K562 (cell line): ENCODE data around the gene FBLIM1. TPM values are rescaled to one million over a fixed set of nuclear protein-coding genes. Genes with fewer than 3 reads are reported as not detected.

Source experiments
- CBX1 ChIP-seq: sonication (generic); IDR thresholded peaks from 2 replicates; pipeline ENCODE4 v1.6.1; 2016; ENCODE audit warnings: antibody characterized with exemption, low read depth, mild to moderate bottlenecking
- CCNT2 ChIP-seq: IDR thresholded peaks from 2 replicates; pipeline ENCODE4 v1.6.1; 2011; ENCODE audit warnings: borderline replicate concordance, low read depth, mild to moderate bottlenecking, moderate library complexity, mixed read lengths, low read length; ENCODE audit not compliant: insufficient read length; ENCODE audit errors: extremely low read depth
- CTCF ChIP-seq, 3 experiments: IDR thresholded peaks in 2 of 3; conservative IDR thresholded peaks in 1 of 3; 2 replicates each; pipeline ENCODE4 v1.5.1; 2011 to 2012; ENCODE audit warnings: low read length in 3 of 3, mild to moderate bottlenecking in 3 of 3, control low read depth in 2 of 3, improper control_type of control experiment in 1 of 3, inconsistent platforms in 1 of 3, low read depth in 1 of 3, mixed read lengths in 1 of 3, moderate library complexity in 1 of 3; ENCODE audit not compliant: insufficient read depth in 2 of 3
- ETV6 ChIP-seq, 3 experiments: fragments of 150-350 bp in 1 of 3; sonication (generic) in 1 of 3; formaldehyde crosslinking in 1 of 3; IDR thresholded peaks; 2 replicates each; pipeline versions ENCODE4 v1.6.1 to v1.8.0; 2014 to 2022; ENCODE audit warnings: borderline replicate concordance in 2 of 3, low read depth in 2 of 3, antibody characterized with exemption in 1 of 3, low read length in 1 of 3, mild to moderate bottlenecking in 1 of 3, missing genetic modification reagents in 1 of 3
- HBP1 ChIP-seq: fragments of 450-650 bp; formaldehyde crosslinking; IDR thresholded peaks from 2 replicates; pipeline ENCODE4 v1.4.0; 2022; ENCODE audit warnings: missing genetic modification characterization
- MXD1 ChIP-seq: fragments of 250-450 bp; sonication (Bioruptor Pico); IDR thresholded peaks from 2 replicates; pipeline ENCODE4 v1.8.0; 2021; ENCODE audit warnings: borderline replicate concordance, mild to moderate bottlenecking, moderate library complexity; ENCODE audit not compliant: poor library complexity, severe bottlenecking
- NFE2 ChIP-seq: IDR thresholded peaks from 2 replicates; pipeline ENCODE4 v1.6.1; 2014; ENCODE audit warnings: antibody characterized with exemption, low read depth
- PCBP1 ChIP-seq: fragments of 200-400 bp; formaldehyde crosslinking; IDR thresholded peaks from 2 replicates; pipeline ENCODE4 v1.6.1; 2018; ENCODE audit warnings: mild to moderate bottlenecking, low read depth, low read length; ENCODE audit not compliant: poor library complexity, severe bottlenecking
- RFX1 ChIP-seq: fragments of 450-650 bp; IDR thresholded peaks from 2 replicates; pipeline ENCODE4 v1.6.1; 2016; ENCODE audit warnings: mild to moderate bottlenecking, moderate library complexity
- SAFB ChIP-seq: fragments of 200-400 bp; formaldehyde crosslinking; IDR thresholded peaks from 2 replicates; pipeline ENCODE4 v1.6.1; 2017; ENCODE audit warnings: low read depth, low read length, borderline replicate concordance
- SMAD2 ChIP-seq: fragments of 150-350 bp; IDR thresholded peaks from 2 replicates; pipeline ENCODE4 v1.6.1; 2014; ENCODE audit warnings: low read depth, mild to moderate bottlenecking, low read length
- SMAD3 ChIP-seq: fragments of 450-650 bp; formaldehyde crosslinking; conservative IDR thresholded peaks from 2 replicates; pipeline ENCODE4 v1.4.0; 2020; ENCODE audit warnings: mild to moderate bottlenecking
- SP2 ChIP-seq: IDR thresholded peaks from 2 replicates; pipeline ENCODE4 v1.6.1; 2011; ENCODE audit warnings: mild to moderate bottlenecking, low read depth, low read length, moderate library complexity; ENCODE audit not compliant: poor library complexity, severe bottlenecking; ENCODE audit errors: extremely low read depth
- TFAM ChIP-seq: fragments of 250-450 bp; sonication (Bioruptor Pico); conservative IDR thresholded peaks from 2 replicates; pipeline ENCODE4 v1.5.0; 2021; ENCODE audit warnings: mild to moderate bottlenecking, moderate library complexity
- THRB ChIP-seq: fragments of 450-650 bp; formaldehyde crosslinking; conservative IDR thresholded peaks from 2 replicates; pipeline ENCODE4 v1.4.0; 2022; ENCODE audit warnings: mild to moderate bottlenecking, missing genetic modification characterization
- ZBED1 ChIP-seq: IDR thresholded peaks from 2 replicates; pipeline ENCODE4 v1.6.1; 2014
- ZNF124 ChIP-seq: sonication (generic); formaldehyde crosslinking; IDR thresholded peaks from 2 replicates; pipeline ENCODE4 v1.8.1; 2022; ENCODE audit warnings: missing genetic modification reagents
- ZNF589 ChIP-seq: fragments of 200-800 bp; sonication (Bioruptor generic); IDR thresholded peaks from 2 replicates; pipeline ENCODE4 v1.6.1; 2016; ENCODE audit warnings: low read depth, missing genetic modification characterization, missing compliant biosample characterization
- ZNF639 ChIP-seq, 2 experiments: fragments of 200-800 bp in 1 of 2; sonication (Bioruptor generic) in 1 of 2; sonication (generic) in 1 of 2; formaldehyde crosslinking in 1 of 2; IDR thresholded peaks in 1 of 2; conservative IDR thresholded peaks in 1 of 2; 2 replicates each; pipeline versions ENCODE4 v1.5.0 to v1.6.1; 2016 to 2020; ENCODE audit warnings: missing compliant biosample characterization in 1 of 2, missing genetic modification characterization in 1 of 2, missing genetic modification reagents in 1 of 2
- ZZZ3 ChIP-seq: fragments of 450-650 bp; IDR thresholded peaks from 2 replicates; pipeline ENCODE4 v1.6.1; 2016; ENCODE audit warnings: antibody characterized with exemption, mild to moderate bottlenecking, moderate library complexity
- polyA plus RNA-seq, 8 experiments: library from polyadenylated mRNA; depleted of rRNA in 4 of 8; stranded (reverse) in 5 of 8; unstranded in 3 of 8; fragments of >200 nt; fragmentation: Nextera tagmentation in 2 of 8; fragmentation: Illumina TruSeq in 1 of 8; extraction: Ambion mirVana in 2 of 8; extraction: Trizol in 1 of 8; gene quantifications; 2 replicates each; pipeline versions ENCODE4 v1.2.1 to v1.2.3, GENCODE V29; 2011 to 2014; ENCODE audit warnings: inconsistent platforms in 1 of 8, missing spikeins in 1 of 8
- total RNA-seq, 7 experiments: library from RNA; depleted of rRNA in 6 of 7; stranded (reverse); fragments of >200 nt in 6 of 7; fragmentation: Illumina TruSeq in 2 of 7; extraction: Trizol in 2 of 7; gene quantifications; 2 replicates each; pipeline versions ENCODE4 v1.2.1 to v1.2.3, GENCODE V29; 2011 to 2021; ENCODE audit warnings: low replicate concordance in 1 of 7

The FBLIM1 gene
- total and polyA plus RNA-seq, 9 of the 15 experiments (the other 6 are each of a cell fraction or from before 2014, with no cell fraction given), result 0.14 to 0.24 TPM; not detected in 7

GRCh38 chr1:15833069-15833679, 74.6 kb downstream of the FBLIM1 start (continued):
- no peak for TF ChIP-seq THRB (CRISPR knock-in tag)
- no peak for TF ChIP-seq SMAD3 (CRISPR knock-in tag)
- no peak for TF ChIP-seq ZNF639 (CRISPR knock-in tag; conservative IDR thresholded peaks at IDR 0.05 in 1 of 2, IDR thresholded peaks at IDR 0.05 in 1 of 2)
- no peak for TF ChIP-seq ZNF124 (CRISPR knock-in tag)
- no peak for TF ChIP-seq SP2
- TF ChIP-seq PCBP1, result no peak
- TF ChIP-seq MXD1 (CRISPR knock-in tag), result no peak
- TF ChIP-seq RFX1, result no peak
- TF ChIP-seq ZBED1, result no peak
- no peak for TF ChIP-seq HBP1 (CRISPR knock-in tag)
- no peak for TF ChIP-seq CCNT2
- no peak for TF ChIP-seq SAFB
- peak; percentile 20; the same call in 1 of the 2 replicates for TF ChIP-seq ZNF589 (CRISPR knock-in tag)
- TF ChIP-seq NFE2, result 0 out of 2 replicates have a peak, but pooled peaks have one; percentile 4
- no peak for TF ChIP-seq ZZZ3
- TF ChIP-seq TFAM, result no peak
- no peak for TF ChIP-seq CTCF (IDR thresholded peaks at IDR 0.05 in 2 of 3, conservative IDR thresholded peaks at IDR 0.05 in 1 of 3; ENCODE audit: insufficient read depth in 2 of 3, low read depth in 1 of 3, low read length in 3 of 3)
- TF ChIP-seq ETV6 (IDR thresholded peaks at IDR 0.05; ENCODE audit: borderline replicate concordance in 1 of 2, low read depth in 2 of 2, low read length in 1 of 2), result no peak
- no peak for TF ChIP-seq ETV6 (CRISPR knock-in tag; IDR thresholded peaks at IDR 0.05; ENCODE audit: borderline replicate concordance)
- TF ChIP-seq SMAD2, result no peak
- TF ChIP-seq CBX1, result 0 out of 2 replicates have a peak, but pooled peaks have one; percentile 47
